GM23248 (cell line): ENCODE data around the gene KIF16B. TPM values are rescaled to one million over a fixed set of nuclear protein-coding genes. Genes with fewer than 3 reads are reported as not detected.

ENCODE experiments used
- DNase-seq: peaks from one replicate; pipeline ENCODE4 v3.0.0-alpha.2; 2015
- H2AFZ ChIP-seq: fragments of 200-600 bp; sonication (generic); 2 replicates; pipeline ENCODE4 v1.6.1; 2016; ENCODE audit warnings: antibody characterized with exemption
- H3F3A ChIP-seq: fragments of 200-600 bp; sonication (generic); 2 replicates; pipeline ENCODE4 v1.6.1; 2016; ENCODE audit warnings: mild to moderate bottlenecking, antibody characterized with exemption, mixed run types; ENCODE audit not compliant: insufficient read depth
- H3K27ac ChIP-seq: fragments of 200-600 bp; sonication (generic); 2 replicates; pipeline ENCODE4 v1.5.1; 2016; ENCODE audit warnings: mild to moderate bottlenecking
- H3K27me3 ChIP-seq: fragments of 200-600 bp; sonication (generic); replicated peaks from 2 replicates; pipeline ENCODE4 v1.6.1; 2016; ENCODE audit warnings: mild to moderate bottlenecking; ENCODE audit not compliant: insufficient read depth
- H3K36me3 ChIP-seq: fragments of 200-600 bp; sonication (generic); 2 replicates; pipeline ENCODE4 v1.6.1; 2016; ENCODE audit warnings: low read depth, mild to moderate bottlenecking
- H3K4me1 ChIP-seq: fragments of 200-600 bp; sonication (generic); 2 replicates; pipeline ENCODE4 v1.6.1; 2016; ENCODE audit warnings: mild to moderate bottlenecking; ENCODE audit not compliant: insufficient read depth
- H3K4me2 ChIP-seq: fragments of 200-600 bp; sonication (generic); one replicate; pipeline ENCODE4 v1.6.1; 2016; ENCODE audit warnings: mild to moderate bottlenecking; ENCODE audit not compliant: unreplicated experiment
- H3K4me3 ChIP-seq: fragments of 200-600 bp; sonication (generic); 2 replicates; pipeline ENCODE4 v1.5.1; 2016; ENCODE audit warnings: mild to moderate bottlenecking
- H3K79me2 ChIP-seq: fragments of 200-600 bp; sonication (generic); 2 replicates; pipeline ENCODE4 v1.6.1; 2016; ENCODE audit warnings: mild to moderate bottlenecking; ENCODE audit not compliant: insufficient read depth
- H3K9ac ChIP-seq: fragments of 200-600 bp; sonication (generic); 2 replicates; pipeline ENCODE4 v1.6.1; 2016; ENCODE audit warnings: mild to moderate bottlenecking
- H3K9me2 ChIP-seq: fragments of 200-600 bp; sonication (generic); 2 replicates; pipeline ENCODE4 v1.6.1; 2016; ENCODE audit warnings: mixed run types, mild to moderate bottlenecking, moderate library complexity; ENCODE audit not compliant: insufficient read depth
- H3K9me3 ChIP-seq: fragments of 200-600 bp; sonication (generic); one replicate; pipeline ENCODE4 v1.6.1; 2017; ENCODE audit warnings: low read depth
- H4K20me1 ChIP-seq: fragments of 200-600 bp; sonication (generic); 2 replicates; pipeline ENCODE4 v1.6.0; 2016; ENCODE audit not compliant: insufficient read depth
- EZH2 ChIP-seq: fragments of 200-600 bp; sonication (generic); IDR thresholded peaks from 2 replicates; pipeline ENCODE4 v1.6.1; 2018; ENCODE audit warnings: antibody characterized with exemption, mild to moderate bottlenecking; ENCODE audit not compliant: insufficient read depth, poor library complexity, severe bottlenecking
- EZH2phosphoT487 ChIP-seq: fragments of 200-600 bp; sonication (generic); IDR thresholded peaks from 2 replicates; pipeline ENCODE4 v1.6.1; 2018; ENCODE audit warnings: antibody characterized with exemption, moderate library complexity, mild to moderate bottlenecking, low read depth; ENCODE audit not compliant: insufficient read depth
- WGBS, 2 experiments: methylation state at CpG; one replicate each; pipeline ENCODE4 v1.1.6; 2015 to 2017; ENCODE audit warnings: low lambda C conversion rate in 2 of 2, low coverage in 1 of 2; ENCODE audit errors: missing lambda C conversion rate in 2 of 2; 5-methylcytosine and 5-hydroxymethylcytosine counted together
- in situ Hi-C: fragments of 300-500 bp; cut with MboI; formaldehyde crosslinking; loops from 2 replicates; pipeline ENCODE4 v1.15.0; 2020
- polyA plus RNA-seq: library from polyadenylated mRNA; unstranded; fragments of >200 nt; fragmentation: Nextera tagmentation; extraction: Ambion mirVana; gene quantifications from 2 replicates; pipeline ENCODE4 v1.2.1, GENCODE V29; 2016
- total RNA-seq: library from RNA; depleted of rRNA; stranded (reverse); fragments of >200 nt; shearing (Covaris generic); gene quantifications from 2 replicates; pipeline ENCODE4 v1.2.3, GENCODE V29; 2014

The KIF16B gene
- total and polyA plus RNA-seq, 2 experiments from 2014 or later: 1.7 to 2.6 TPM

GRCh38 chr20:16620961-16621360 lies 47.7 kb upstream of the KIF16B start:
- Histone ChIP-seq H3F3A (no peaks in the 10 kb centered on the region), H3K36me3 (no peaks in the 10 kb centered on the region), H3K4me1 (no peaks in the 10 kb centered on the region), H4K20me1 (no peaks in the 10 kb centered on the region), H3K27me3 (no peaks in the 10 kb centered on the region), H2AFZ (no peak overlapping the region), H3K9me2 (no peaks in the 10 kb centered on the region), H3K4me2 (no peak overlapping the region), H3K27ac (no peak overlapping the region), H3K79me2 (no peaks in the 10 kb centered on the region), H3K9ac (no peak overlapping the region), H3K9me3 (no peaks in the 10 kb centered on the region), H3K4me3 (no peak overlapping the region)
- WGBS, 2 experiments: 38 to 40% methylated on average over 5 of the region's 5 CpGs
- in situ Hi-C loops: no loop called here
- no peak for TF ChIP-seq EZH2
- no peak for TF ChIP-seq EZH2phosphoT487
- DNase-seq: no peak

GRCh38 chr20:16619953-16620352 lies 46.7 kb upstream of the KIF16B start:
- Histone ChIP-seq H3F3A (no peaks in the 10 kb centered on the region), H3K4me3 (no peak overlapping the region), H3K4me2 (no peak overlapping the region), H3K4me1 (no peaks in the 10 kb centered on the region), H3K9me3 (no peaks in the 10 kb centered on the region), H3K36me3 (no peaks in the 10 kb centered on the region), H3K9ac (no peak overlapping the region), H3K27ac (no peak overlapping the region), H3K27me3 (no peaks in the 10 kb centered on the region), H3K79me2 (no peaks in the 10 kb centered on the region), H4K20me1 (no peaks in the 10 kb centered on the region), H3K9me2 (no peaks in the 10 kb centered on the region), H2AFZ (no peak overlapping the region)
- no peak for DNase-seq
- in situ Hi-C loops: no loop called here
- 20 to 36% methylated on average over 1 of the region's 1 CpG for WGBS, 2 experiments
- no peak for TF ChIP-seq EZH2
- no peak for TF ChIP-seq EZH2phosphoT487

DNA sequence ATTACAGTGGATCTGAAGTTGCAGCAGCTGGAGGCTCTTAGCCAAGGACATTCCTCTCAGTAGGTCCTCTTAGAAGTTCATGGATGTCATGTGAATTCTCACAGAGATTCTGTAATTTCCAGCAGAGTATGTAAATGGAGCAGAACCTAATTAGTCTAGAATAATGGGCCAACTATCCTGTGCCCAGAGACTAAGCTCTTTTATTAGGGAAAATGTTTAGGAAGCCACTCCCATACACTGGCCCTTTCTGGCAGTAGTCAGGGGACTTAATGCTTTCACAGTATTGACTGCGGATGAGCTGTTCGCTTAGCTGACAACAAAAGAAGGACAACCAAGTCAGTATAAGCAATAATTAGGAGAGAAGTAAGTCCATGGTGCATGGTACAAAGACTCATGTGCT lies 43.8 kb upstream of the KIF16B start:
- H3K9me3 ChIP-seq: no peaks in the 10 kb centered on the region
- no peaks in the 10 kb centered on the region for H3K4me1 ChIP-seq
- no peaks in the 10 kb centered on the region for H3K27me3 ChIP-seq
- 81 to 83% methylated on average over 2 of the region's 2 CpGs for WGBS, 2 experiments
- no peaks in the 10 kb centered on the region for H3F3A ChIP-seq
- in situ Hi-C loops: no loop called here
- no peak overlapping the region for H3K27ac ChIP-seq
- TF ChIP-seq EZH2phosphoT487 (no peak), EZH2 (no peak)
- H3K79me2 ChIP-seq: no peaks in the 10 kb centered on the region
- no peaks in the 10 kb centered on the region for H3K36me3 ChIP-seq
- no peak overlapping the region for H3K4me2 ChIP-seq
- no peak overlapping the region for H3K9ac ChIP-seq
- H3K4me3 ChIP-seq: no peak overlapping the region
- no peak for DNase-seq
- H4K20me1 ChIP-seq: no peaks in the 10 kb centered on the region
- H3K9me2 ChIP-seq: no peaks in the 10 kb centered on the region
- no peak overlapping the region for H2AFZ ChIP-seq

- H3K27ac ChIP-seq: no peak overlapping the region
- no peak overlapping the region for H3K4me2 ChIP-seq
- H3K9me3 ChIP-seq: no peaks in the 10 kb centered on the region
- no peaks in the 10 kb centered on the region for H3K27me3 ChIP-seq
- H3F3A ChIP-seq: no peaks in the 10 kb centered on the region
- no peak overlapping the region for H3K9ac ChIP-seq
- no peaks in the 10 kb centered on the region for H4K20me1 ChIP-seq
- no peaks in the 10 kb centered on the region for H3K9me2 ChIP-seq
- no peak for DNase-seq
- in situ Hi-C loops: no loop called here
- no peak overlapping the region for H2AFZ ChIP-seq
- WGBS, 2 experiments: 26 to 31% methylated on average over 2 of the region's 2 CpGs
- no peak for TF ChIP-seq EZH2
- no peak for TF ChIP-seq EZH2phosphoT487
- no peaks in the 10 kb centered on the region for H3K4me1 ChIP-seq
- no peak overlapping the region for H3K4me3 ChIP-seq
- H3K36me3 ChIP-seq: no peaks in the 10 kb centered on the region
- no peaks in the 10 kb centered on the region for H3K79me2 ChIP-seq
Observed at GRCh38 chr20:16616317-16616716, 43.1 kb upstream of the KIF16B start.

DNA sequence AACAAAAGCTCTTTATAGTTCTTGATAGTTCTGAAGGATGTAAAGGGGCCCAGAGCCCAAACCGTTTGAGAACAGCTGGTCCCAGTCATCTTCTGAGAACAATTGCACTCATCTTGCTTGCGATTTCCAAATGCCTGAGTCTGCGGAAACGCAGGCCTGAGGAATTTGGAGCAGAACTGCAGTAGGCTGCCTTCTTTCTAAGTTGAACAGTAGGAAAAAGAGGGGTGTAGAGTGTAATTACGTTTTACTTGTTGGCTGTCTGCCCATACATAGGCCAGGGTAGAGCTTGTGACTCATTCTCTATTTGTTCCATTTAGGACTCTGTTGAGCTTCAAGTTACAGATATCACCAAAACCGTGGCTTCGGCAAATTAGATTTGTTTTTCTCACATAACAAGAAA lies 42.0 kb upstream of the KIF16B start:
- Histone ChIP-seq H3K27ac (no peak overlapping the region), H3K27me3 (no peaks in the 10 kb centered on the region), H3K4me2 (no peak overlapping the region), H3K9ac (no peak overlapping the region), H3K36me3 (no peaks in the 10 kb centered on the region), H3K9me3 (no peaks in the 10 kb centered on the region), H3F3A (no peaks in the 10 kb centered on the region), H2AFZ (no peak overlapping the region), H4K20me1 (no peaks in the 10 kb centered on the region), H3K79me2 (no peaks in the 10 kb centered on the region), H3K4me3 (no peak overlapping the region), H3K4me1 (no peaks in the 10 kb centered on the region), H3K9me2 (no peaks in the 10 kb centered on the region)
- TF ChIP-seq EZH2phosphoT487: no peak
- no peak for TF ChIP-seq EZH2
- WGBS, 2 experiments: 26 to 29% methylated on average over 7 of the region's 7 CpGs
- DNase-seq: peak; percentile 48
- in situ Hi-C loops: no loop called here
